Measurements from ENCODE around the gene TBC1D8B. TPM values are rescaled to one million over a fixed set of nuclear protein-coding genes. Genes with fewer than 3 reads are reported as not detected.
"Not testable (repeated sequence)": the region's sequence is repeated elsewhere in the genome, so short reads cannot be mapped to it uniquely, and the experiment has no call there.

The TBC1D8B gene
- total and polyA plus RNA-seq, 2 of the 4 experiments (the other 2 are of a cell fraction): 8.3 to 10.4 TPM

GRCh38 chrX:106863697-106864096 is 61.2 kb downstream of the TBC1D8B start:
- dilution Hi-C loops (cut with HindIII; ENCODE audit: low sequenced_read_pairs, unreplicated experiment): no loop called here
- 75% methylated on average over 2 of the region's 9 CpGs; no CpG with 5 or more reads in 1 of the 2 experiments for WGBS, 2 experiments (ENCODE audit: extremely low coverage in 2 of 2, insufficient read length in 1 of 2)

GRCh38 chrX:106872796-106873195 is 70.3 kb downstream of the TBC1D8B start:
- H3K56ac ChIP-seq (ENCODE audit: extremely low read depth, insufficient read depth, low read length); H4K91ac ChIP-seq (ENCODE audit: insufficient read depth, low read depth, low read length); BruUV-seq (replicated peaks); H3K36me3 ChIP-seq (ENCODE audit: control insufficient read depth, insufficient read depth, low read length); H2AK5ac ChIP-seq (ENCODE audit: low read depth, low read length); H2AFZ ChIP-seq (replicated peaks; ENCODE audit: low read length, poor library complexity); H2AK9ac ChIP-seq (replicated peaks; ENCODE audit: low read depth, low read length, poor library complexity); H3K18ac ChIP-seq (ENCODE audit: low read depth, low read length); H2BK5ac ChIP-seq (ENCODE audit: low read depth, low read length, poor library complexity, severe bottlenecking); DNase-seq; H2BK20ac ChIP-seq (ENCODE audit: low read depth, low read length); H2BK120ac ChIP-seq (ENCODE audit: low read depth, low read length); H3K14ac ChIP-seq (replicated peaks; ENCODE audit: low read depth, low read length); H3K9ac ChIP-seq (ENCODE audit: low read depth, low read length); H3K4me3 ChIP-seq (ENCODE audit: insufficient read depth, low read depth, low read length); H4K5ac ChIP-seq (ENCODE audit: low read depth, low read length); H3K4me2 ChIP-seq (ENCODE audit: low read depth, low read length); H3K27me3 ChIP-seq (ENCODE audit: control insufficient read depth, insufficient read depth, low read length); H3K79me1 ChIP-seq (ENCODE audit: low read depth in 1 of 2, low read length in 2 of 2); H3K4me1 ChIP-seq (ENCODE audit: control insufficient read depth, insufficient read depth, low read length); H3K23ac ChIP-seq (ENCODE audit: low read depth, low read length); in situ Hi-C loops (cut with MboI; ENCODE audit: low sequenced_read_pairs); dilution Hi-C loops (cut with HindIII; ENCODE audit: low sequenced_read_pairs, unreplicated experiment); POLR2A ChIA-PET (ENCODE audit: unreplicated experiment); H4K20me1 ChIP-seq (ENCODE audit: insufficient read depth, low read length); CTCF ChIA-PET; H3K9me1 ChIP-seq (ENCODE audit: insufficient read depth, low read length); ATAC-seq (ENCODE audit: low read depth); H3K4ac ChIP-seq (ENCODE audit: low read depth, low read length); H3K9me3 ChIP-seq (ENCODE audit: control insufficient read depth, insufficient read depth, low read length); H2BK15ac ChIP-seq (ENCODE audit: low read depth, low read length); H3K27ac ChIP-seq (ENCODE audit: insufficient read depth, low read length); H4K8ac ChIP-seq (ENCODE audit: low read depth in 2 of 2, low read length in 2 of 2): not testable (repeated sequence)
- intact Hi-C loops (cut with micrococcal nuclease): loop anchor here (5.0 kb wide), 1 partner anchor 390 kb away; no protein-coding TSS in a partner anchor
- WGBS, 2 experiments (ENCODE audit: extremely low coverage in 2 of 2, insufficient read length in 1 of 2): no CpG with 5 or more reads among the region's 2 CpGs

More at GRCh38 chrX:106863697-106864096, 61.2 kb downstream of the TBC1D8B start:
- Histone ChIP-seq H4K5ac (ENCODE audit: low read depth, low read length) (no peak overlapping the region), H3K9me1 (ENCODE audit: insufficient read depth, low read length) (no peaks in the 10 kb centered on the region), H3K18ac (ENCODE audit: low read depth, low read length) (no peak overlapping the region), H2AK9ac (replicated peaks; ENCODE audit: low read depth, low read length, poor library complexity) (peak overlapping the region; percentile 65), H4K91ac (ENCODE audit: insufficient read depth, low read depth, low read length) (no peak overlapping the region), H2AFZ (replicated peaks; ENCODE audit: low read length, poor library complexity) (no peak overlapping the region), H3K4me2 (ENCODE audit: low read depth, low read length) (no peak overlapping the region), H3K4me1 (ENCODE audit: control insufficient read depth, insufficient read depth, low read length) (no peaks in the 10 kb centered on the region), H3K9ac (ENCODE audit: low read depth, low read length) (no peak overlapping the region), H3K14ac (replicated peaks; ENCODE audit: low read depth, low read length) (no peak overlapping the region), H2BK120ac (ENCODE audit: low read depth, low read length) (no peak overlapping the region), H2BK20ac (ENCODE audit: low read depth, low read length) (no peak overlapping the region), H2BK15ac (ENCODE audit: low read depth, low read length) (no peak overlapping the region), H4K8ac (ENCODE audit: low read depth in 2 of 2, low read length in 2 of 2) (no peak overlapping the region), H4K20me1 (ENCODE audit: insufficient read depth, low read length) (no peaks in the 10 kb centered on the region), H2AK5ac (ENCODE audit: low read depth, low read length) (no peak overlapping the region), H3K36me3 (ENCODE audit: control insufficient read depth, insufficient read depth, low read length) (no peaks in the 10 kb centered on the region), H3K9me3 (ENCODE audit: control insufficient read depth, insufficient read depth, low read length) (no peaks in the 10 kb centered on the region), H3K27ac (ENCODE audit: insufficient read depth, low read length) (no peak overlapping the region), H3K23ac (ENCODE audit: low read depth, low read length) (no peak overlapping the region), H3K27me3 (ENCODE audit: control insufficient read depth, insufficient read depth, low read length) (peaks cover 4% of the 10 kb centered on the region; the same call in 1 of the 2 replicates), H3K79me1 (ENCODE audit: low read depth in 1 of 2, low read length in 2 of 2) (no peaks in the 10 kb centered on the region), H3K4ac (ENCODE audit: low read depth, low read length) (no peak overlapping the region), H2BK5ac (ENCODE audit: low read depth, low read length, poor library complexity, severe bottlenecking) (no peak overlapping the region), H3K4me3 (ENCODE audit: insufficient read depth, low read depth, low read length) (no peak overlapping the region), H3K56ac (ENCODE audit: extremely low read depth, insufficient read depth, low read length) (no peak overlapping the region)
- POLR2A ChIA-PET (ENCODE audit: unreplicated experiment): no interaction called here
- ATAC-seq (ENCODE audit: low read depth) (no peak), DNase-seq (no peak)
- intact Hi-C loops (cut with micrococcal nuclease) (no loop called here), in situ Hi-C loops (cut with MboI; ENCODE audit: low sequenced_read_pairs) (no loop called here)
- no TSS peak for BruUV-seq (replicated peaks)
- TF ChIP-seq RCOR1 (IDR thresholded peaks at IDR 0.05; ENCODE audit: insufficient replicate concordance, low read length): no peak
- no peak for TF ChIP-seq POLR2A (IDR thresholded peaks at IDR 0.05; ENCODE audit: low read depth, low read length)
- TF ChIP-seq MXI1 (IDR thresholded peaks at IDR 0.05; ENCODE audit: borderline replicate concordance, low read depth, low read length): no peak
- no peak for TF ChIP-seq NFE2L2 (IDR thresholded peaks at IDR 0.05; ENCODE audit: low read depth, low read length)
- TF ChIP-seq RAD21 (IDR thresholded peaks at IDR 0.05; ENCODE audit: low read length): no peak
- TF ChIP-seq FOS (IDR thresholded peaks at IDR 0.05; ENCODE audit: low read depth, low read length): no peak
- CTCF ChIA-PET: no interaction called here
